Rectal smooth muscle tissue (tissue), 1 donor: Measurements from ENCODE around the gene HOXC4.

Source experiments
- H3K27ac ChIP-seq: one replicate; pipeline ENCODE4 v1.7.0; 2013; ENCODE audit warnings: low read depth, low read length, inconsistent platforms
- H3K27me3 ChIP-seq: one replicate; pipeline ENCODE4 v1.7.0; 2013; ENCODE audit warnings: low read length; ENCODE audit not compliant: control insufficient read depth, insufficient read depth
- H3K36me3 ChIP-seq: one replicate; pipeline ENCODE4 v1.7.0; 2013; ENCODE audit warnings: low read length; ENCODE audit not compliant: control insufficient read depth, insufficient read depth
- H3K4me1 ChIP-seq: one replicate; pipeline ENCODE4 v1.7.0; 2013; ENCODE audit warnings: low read length; ENCODE audit not compliant: control insufficient read depth, insufficient read depth
- H3K4me3 ChIP-seq: one replicate; pipeline ENCODE4 v1.7.0; 2013; ENCODE audit warnings: low read length
- H3K9ac ChIP-seq: one replicate; pipeline ENCODE4 v1.7.0; 2013; ENCODE audit warnings: low read length

HOXC4 gene

GRCh38 chr12:54044425-54045103, 9.1 kb upstream of the HOXC4 start:
- Histone ChIP-seq H3K27me3 (peaks cover 11% of the 10 kb centered on the region), H3K4me1 (no peaks in the 10 kb centered on the region), H3K27ac (no peak overlapping the region), H3K4me3 (no peak overlapping the region), H3K36me3 (no peaks in the 10 kb centered on the region), H3K9ac (no peak overlapping the region)

GRCh38 chr12:54045401-54045800, 8.2 kb upstream of the HOXC4 start:
- Histone ChIP-seq H3K9ac (no peak overlapping the region), H3K36me3 (no peaks in the 10 kb centered on the region), H3K4me1 (no peaks in the 10 kb centered on the region), H3K27me3 (peaks cover 17% of the 10 kb centered on the region), H3K27ac (no peak overlapping the region), H3K4me3 (no peak overlapping the region)

- no peak overlapping the region for H3K4me3 ChIP-seq
- peaks cover 20% of the 10 kb centered on the region for H3K27me3 ChIP-seq
- H3K9ac ChIP-seq = no peak overlapping the region
- H3K27ac ChIP-seq = no peak overlapping the region
- no peaks in the 10 kb centered on the region for H3K4me1 ChIP-seq
- no peaks in the 10 kb centered on the region for H3K36me3 ChIP-seq
Measured at GRCh38 chr12:54045868-54046521, 7.6 kb upstream of the HOXC4 start.

- no peaks in the 10 kb centered on the region for H3K36me3 ChIP-seq
- peaks cover 27% of the 10 kb centered on the region for H3K27me3 ChIP-seq
- H3K4me1 ChIP-seq = no peaks in the 10 kb centered on the region
- H3K27ac ChIP-seq = no peak overlapping the region
- no peak overlapping the region for H3K4me3 ChIP-seq
- H3K9ac ChIP-seq = no peak overlapping the region
Measured at GRCh38 chr12:54046809-54047159, 6.9 kb upstream of the HOXC4 start.

- Histone ChIP-seq H3K27ac (no peak overlapping the region), H3K4me1 (peaks cover 2% of the 10 kb centered on the region), H3K4me3 (no peak overlapping the region), H3K36me3 (no peaks in the 10 kb centered on the region), H3K27me3 (peaks cover 27% of the 10 kb centered on the region), H3K9ac (no peak overlapping the region)
Measured at GRCh38 chr12:54047160-54047963, 6.3 kb upstream of the HOXC4 start.

- no peak overlapping the region for H3K27ac ChIP-seq
- peaks cover 30% of the 10 kb centered on the region for H3K27me3 ChIP-seq
- H3K4me1 ChIP-seq = peaks cover 6% of the 10 kb centered on the region
- H3K4me3 ChIP-seq = no peak overlapping the region
- H3K36me3 ChIP-seq = no peaks in the 10 kb centered on the region
- H3K9ac ChIP-seq = no peak overlapping the region
Measured at GRCh38 chr12:54047964-54048303, 5.7 kb upstream of the HOXC4 start.

- peaks cover 32% of the 10 kb centered on the region for H3K27me3 ChIP-seq
Measured at GRCh38 chr12:54048406-54049093, 5.1 kb upstream of the HOXC4 start.

GRCh38 chr12:54049108-54049507, 4.5 kb upstream of the HOXC4 start:
- peaks cover 32% of the 10 kb centered on the region for H3K27me3 ChIP-seq
- no peak overlapping the region for H3K9ac ChIP-seq
- no peaks in the 10 kb centered on the region for H3K36me3 ChIP-seq
- peaks cover 6% of the 10 kb centered on the region for H3K4me1 ChIP-seq
- H3K27ac ChIP-seq = no peak overlapping the region
- H3K4me3 ChIP-seq = no peak overlapping the region

More at GRCh38 chr12:54048406-54049093, 5.1 kb upstream of the HOXC4 start:
- Histone ChIP-seq H3K27ac (no peak overlapping the region), H3K36me3 (no peaks in the 10 kb centered on the region), H3K4me1 (peaks cover 6% of the 10 kb centered on the region), H3K4me3 (no peak overlapping the region), H3K9ac (no peak overlapping the region)

- no peak overlapping the region for H3K4me3 ChIP-seq
- H3K4me1 ChIP-seq = peaks cover 6% of the 10 kb centered on the region
- no peak overlapping the region for H3K27ac ChIP-seq
- no peak overlapping the region for H3K9ac ChIP-seq
- H3K36me3 ChIP-seq = no peaks in the 10 kb centered on the region
- H3K27me3 ChIP-seq = peaks cover 32% of the 10 kb centered on the region
Measured at GRCh38 chr12:54050482-54050810, 3.2 kb upstream of the HOXC4 start.

GRCh38 chr12:54051026-54051842, 2.4 kb upstream of the HOXC4 start:
- no peak overlapping the region for H3K27ac ChIP-seq
- no peak overlapping the region for H3K4me3 ChIP-seq
- H3K36me3 ChIP-seq = no peaks in the 10 kb centered on the region
- peaks cover 30% of the 10 kb centered on the region for H3K27me3 ChIP-seq
- H3K4me1 ChIP-seq = peaks cover 6% of the 10 kb centered on the region
- no peak overlapping the region for H3K9ac ChIP-seq

- Histone ChIP-seq H3K4me3 (no peak overlapping the region), H3K27me3 (peaks cover 28% of the 10 kb centered on the region), H3K9ac (no peak overlapping the region), H3K4me1 (peaks cover 6% of the 10 kb centered on the region), H3K27ac (no peak overlapping the region), H3K36me3 (no peaks in the 10 kb centered on the region)
Measured at GRCh38 chr12:54051874-54052437, 1.7 kb upstream of the HOXC4 start.
